Fibroblast of the aortic adventitia (primary cell): ENCODE measurements around the gene KCNQ4. TPM values are rescaled to one million over a fixed set of nuclear protein-coding genes. Genes with fewer than 3 reads are reported as not detected.
A peak's percentile ranks its signal among the peaks of the same experiment; 100 is the strongest.

Experiments
- DNase-seq: peaks from one replicate; pipeline ENCODE4 v3.0.0-alpha.2; 2010; ENCODE audit warnings: low read depth
- H3K4me3 ChIP-seq: 2 replicates; pipeline ENCODE4 v1.5.1; 2011; ENCODE audit warnings: low read depth, mild to moderate bottlenecking, control low read depth, low read length, moderate library complexity
- small RNA-seq: library from RNA; depleted of rRNA; stranded (forward); fragments of <200 nt; gene quantifications from one replicate; pipeline ENCODE3, GENCODE V24; 2012
- total RNA-seq: library from RNA; depleted of rRNA; stranded (reverse); fragments of >200 nt; gene quantifications from 2 replicates; pipeline ENCODE4 v1.2.3, GENCODE V29; 2012; ENCODE audit warnings: low replicate concordance
- TF ChIP-seq, protein P1 (sequence below): IDR thresholded peaks from 2 replicates; pipeline ENCODE4 v1.5.1; 2011; ENCODE audit warnings: mild to moderate bottlenecking, low read length, control low read depth, inconsistent platforms; ENCODE audit not compliant: insufficient read depth

The KCNQ4 gene
- total RNA-seq, 1 donor, result not detected

DNA sequence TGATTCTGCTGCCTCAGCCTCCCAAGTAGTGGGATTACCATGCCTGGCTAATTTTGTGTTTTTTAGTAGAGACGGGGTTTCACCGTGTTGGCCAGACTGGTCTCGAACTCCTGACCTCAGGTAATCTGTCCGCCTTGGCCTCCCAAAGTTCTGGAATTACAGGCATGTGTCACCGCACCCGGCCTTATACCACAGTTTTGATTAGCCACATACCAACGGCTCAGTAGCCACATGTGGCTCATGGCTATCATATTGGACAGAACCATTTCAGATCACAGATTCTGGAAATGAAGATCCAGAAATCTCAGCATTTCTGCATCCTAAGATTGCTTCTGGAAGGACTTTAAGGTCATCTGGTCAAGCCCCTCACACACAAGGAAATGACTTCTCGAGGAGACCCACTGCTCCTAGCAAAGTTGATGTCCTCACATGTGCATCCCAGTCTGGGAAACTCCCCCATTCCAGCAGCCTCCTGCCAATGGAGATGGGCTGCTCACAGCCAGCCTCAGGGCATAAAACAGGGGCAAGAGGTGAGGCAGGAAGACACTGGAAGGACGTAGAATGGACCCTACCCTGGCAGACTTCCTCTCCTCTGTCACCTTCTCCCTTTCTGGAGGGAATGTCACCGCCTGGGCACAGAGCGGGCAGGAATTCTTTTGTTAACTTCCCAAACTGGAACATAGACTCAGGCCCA is 96.0 kb downstream of the KCNQ4 start:
- TF ChIP-seq, protein P1, sequence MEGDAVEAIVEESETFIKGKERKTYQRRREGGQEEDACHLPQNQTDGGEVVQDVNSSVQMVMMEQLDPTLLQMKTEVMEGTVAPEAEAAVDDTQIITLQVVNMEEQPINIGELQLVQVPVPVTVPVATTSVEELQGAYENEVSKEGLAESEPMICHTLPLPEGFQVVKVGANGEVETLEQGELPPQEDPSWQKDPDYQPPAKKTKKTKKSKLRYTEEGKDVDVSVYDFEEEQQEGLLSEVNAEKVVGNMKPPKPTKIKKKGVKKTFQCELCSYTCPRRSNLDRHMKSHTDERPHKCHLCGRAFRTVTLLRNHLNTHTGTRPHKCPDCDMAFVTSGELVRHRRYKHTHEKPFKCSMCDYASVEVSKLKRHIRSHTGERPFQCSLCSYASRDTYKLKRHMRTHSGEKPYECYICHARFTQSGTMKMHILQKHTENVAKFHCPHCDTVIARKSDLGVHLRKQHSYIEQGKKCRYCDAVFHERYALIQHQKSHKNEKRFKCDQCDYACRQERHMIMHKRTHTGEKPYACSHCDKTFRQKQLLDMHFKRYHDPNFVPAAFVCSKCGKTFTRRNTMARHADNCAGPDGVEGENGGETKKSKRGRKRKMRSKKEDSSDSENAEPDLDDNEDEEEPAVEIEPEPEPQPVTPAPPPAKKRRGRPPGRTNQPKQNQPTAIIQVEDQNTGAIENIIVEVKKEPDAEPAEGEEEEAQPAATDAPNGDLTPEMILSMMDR, result no peak
- H3K4me3 ChIP-seq, result no peak overlapping the region
- DNase-seq, result no peak

DNA sequence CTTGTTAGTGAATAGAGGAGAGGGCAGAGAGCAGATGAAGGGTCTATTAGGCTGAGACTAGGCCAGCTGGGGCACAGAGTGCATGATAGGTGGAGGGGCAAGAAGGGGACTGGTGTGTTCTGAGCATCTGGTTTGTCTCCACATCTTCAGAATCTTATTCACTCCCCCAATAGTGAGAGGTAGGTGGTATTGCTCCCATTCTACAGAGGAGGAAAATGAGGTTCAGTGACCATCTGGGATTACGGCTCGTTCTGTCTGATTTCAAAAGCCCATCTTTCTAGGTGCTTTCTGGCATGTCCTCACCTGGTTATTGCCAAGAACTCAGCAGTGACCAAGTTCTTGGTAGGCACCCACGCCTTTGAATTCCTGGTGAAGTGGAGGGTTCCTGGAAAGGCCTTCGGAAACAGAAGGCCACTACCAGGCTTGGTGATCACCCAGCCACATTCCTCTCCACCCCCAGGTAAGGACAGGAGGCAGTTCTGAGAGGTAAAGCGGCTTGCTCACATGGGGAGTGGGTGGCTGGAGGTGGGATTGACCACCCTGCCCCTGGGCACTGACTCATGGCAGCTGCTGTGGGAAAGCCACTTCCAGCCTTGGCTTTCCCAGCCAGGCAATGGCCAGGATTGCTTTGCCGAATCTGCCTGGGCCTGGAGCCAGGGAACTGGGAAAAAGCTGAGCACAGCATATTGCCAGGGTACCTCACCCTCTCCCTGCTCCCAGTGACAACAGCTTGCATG is 97.4 kb downstream of the KCNQ4 start:
- TF ChIP-seq, protein P1, result no peak
- H3K4me3 ChIP-seq, result no peak overlapping the region
- DNase-seq, result no peak

DNA sequence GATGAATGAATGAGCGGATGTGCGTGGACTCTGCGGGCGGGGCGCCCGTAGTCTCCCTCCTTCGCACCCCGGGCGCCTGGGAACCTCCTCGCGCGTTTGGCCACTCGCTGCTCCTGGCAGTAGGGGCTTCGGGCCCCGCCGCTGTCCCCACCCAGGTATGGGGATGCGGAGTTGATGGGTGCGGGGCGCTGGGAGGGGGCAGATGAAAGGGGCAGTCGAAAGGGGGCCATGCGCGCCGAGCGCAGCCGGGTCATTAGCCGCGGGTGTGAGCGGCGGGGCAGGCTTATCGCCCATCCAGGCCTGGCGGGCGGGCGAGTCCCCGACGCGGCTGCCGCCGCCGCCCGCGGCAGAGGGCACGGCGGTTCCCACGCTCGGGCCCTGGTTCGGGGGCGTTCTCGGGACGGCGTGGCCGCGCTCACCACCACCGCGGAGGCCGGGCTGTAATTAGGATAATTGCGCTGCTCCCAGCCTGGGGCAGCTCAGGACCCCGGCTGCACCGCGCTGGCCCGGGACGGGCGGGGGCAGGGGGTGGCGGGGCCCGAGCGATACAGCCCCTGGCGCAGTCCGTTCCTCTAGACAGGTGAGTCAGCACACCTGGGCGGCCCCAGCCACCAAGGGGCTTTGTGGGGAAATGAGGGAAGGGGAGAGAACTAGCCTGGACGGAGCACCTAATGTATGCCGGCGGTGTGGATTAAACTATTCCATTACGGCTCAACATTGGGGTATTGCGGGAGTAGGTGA is 100.6 kb downstream of the KCNQ4 start:
- H3K4me3 ChIP-seq, result no peak overlapping the region
- no peak for DNase-seq
- TF ChIP-seq, protein P1, result no peak

DNA sequence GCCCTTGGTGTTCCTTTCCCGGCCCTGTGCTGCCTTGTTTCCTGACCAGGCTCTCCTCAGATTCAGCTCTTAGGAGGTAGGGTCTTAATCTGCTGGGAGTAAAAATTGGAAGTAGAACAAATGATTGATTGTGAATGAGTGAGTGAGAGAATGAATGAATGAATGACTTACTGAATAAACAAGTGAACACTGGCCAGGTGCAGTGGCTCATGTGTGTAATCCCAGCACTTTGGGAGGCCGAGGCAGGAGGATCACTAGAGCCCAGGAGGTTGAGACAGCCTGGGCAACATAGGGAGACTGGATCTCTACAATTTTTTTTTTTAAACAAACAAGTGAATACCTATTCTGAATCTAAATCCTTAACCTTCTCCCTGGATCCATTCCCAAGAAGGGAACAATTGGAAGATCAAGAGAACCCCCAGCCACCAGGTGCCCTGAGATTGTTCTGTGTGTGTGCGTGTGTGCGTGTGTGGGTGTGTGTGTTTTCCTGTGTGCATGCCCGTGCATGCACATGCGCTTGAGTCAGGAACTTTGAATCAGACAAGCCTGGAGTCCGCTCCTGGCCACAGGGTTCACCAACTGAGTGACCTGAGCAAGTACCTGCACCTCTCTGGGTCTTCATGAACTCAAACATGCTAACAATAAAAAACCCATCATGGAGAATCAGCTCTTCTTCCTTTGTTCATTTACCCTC is 102.9 kb downstream of the KCNQ4 start:
- no peak for DNase-seq
- TF ChIP-seq, protein P1, result no peak
- no peak overlapping the region for H3K4me3 ChIP-seq

DNA sequence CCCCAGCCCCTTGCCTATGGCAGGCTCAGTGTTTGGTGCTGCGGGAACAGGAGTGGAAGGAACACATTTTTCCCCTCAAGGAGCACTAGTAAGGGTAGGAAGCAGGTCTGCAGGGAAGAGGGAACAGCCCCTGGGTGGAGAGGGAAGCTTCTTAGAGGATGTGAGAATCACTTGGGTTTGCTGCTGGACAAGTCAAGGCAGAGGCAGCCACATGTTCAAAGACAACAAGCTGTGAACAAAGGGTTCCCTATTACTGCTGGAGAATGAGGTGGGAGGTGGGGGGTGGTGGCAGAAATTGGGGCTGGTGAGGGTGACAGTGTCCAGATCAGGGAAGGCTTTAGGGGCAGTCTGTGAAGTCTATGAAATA is 103.4 kb downstream of the KCNQ4 start:
- DNase-seq, result no peak
- TF ChIP-seq, protein P1, result no peak
- H3K4me3 ChIP-seq, result no peak overlapping the region

DNA sequence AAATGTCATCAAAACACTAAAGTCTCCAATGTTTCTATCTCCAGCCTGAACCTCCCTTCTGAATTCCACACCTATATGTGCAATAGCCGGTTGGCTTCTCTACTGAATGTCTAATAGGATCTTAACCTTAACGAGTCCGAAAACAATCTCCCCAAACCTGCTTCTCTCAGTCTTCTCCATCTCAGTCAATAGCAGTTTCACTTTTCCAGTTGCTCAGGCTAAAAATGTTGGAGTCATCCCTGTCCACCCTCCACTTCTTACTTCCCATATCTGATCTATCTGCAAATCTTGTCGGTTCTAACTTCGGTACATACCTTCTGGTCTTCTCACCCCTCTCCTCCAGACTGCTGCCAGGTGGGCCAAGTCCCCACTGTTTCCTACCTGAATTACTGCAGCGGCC is 104.1 kb downstream of the KCNQ4 start:
- DNase-seq, result no peak
- TF ChIP-seq, protein P1, result no peak
- H3K4me3 ChIP-seq, result no peak overlapping the region

Small RNAs within 50 kb of the gene (small RNA-seq; reads per million reads assigned to genes)
- 5.9 reads per million, percentile 90 among the genes with 10 or more reads in this experiment for gene MIR30C1
- 2,035 reads per million, percentile 99 among the genes with 10 or more reads in this experiment for gene MIR30E
- gene RN7SL326P, result not detected

Other genes starting within 250 kb of the KCNQ4 start
- gene RIMS3, start 118.1 kb upstream of the KCNQ4 start, total RNA-seq, result 0.36 and 0.57 TPM in 2 replicates
- 13.2 and 23.1 TPM in 2 replicates for gene NFYC, start 92.1 kb upstream of the KCNQ4 start, total RNA-seq
- gene CITED4, start 78.6 kb downstream of the KCNQ4 start, total RNA-seq, result 3.5 and 3.6 TPM in 2 replicates
- 10.7 and 22.9 TPM in 2 replicates for gene CTPS1, start 195.9 kb downstream of the KCNQ4 start, total RNA-seq
- 0.09 and 0.57 TPM in 2 replicates for gene SLFNL1, start 237.9 kb downstream of the KCNQ4 start, total RNA-seq